Loucy (cell line): ENCODE results near the gene SMYD5.

ENCODE experiments used
- EZH2phosphoT487 ChIP-seq: fragments of 200-600 bp; IDR thresholded peaks from 2 replicates; pipeline ENCODE4 v1.6.1; 2018; ENCODE audit warnings: antibody characterized with exemption, mild to moderate bottlenecking, moderate library complexity, borderline replicate concordance
- TF ChIP-seq, protein P1 (sequence below): fragments of 200-600 bp; sonication (generic); conservative IDR thresholded peaks from 2 replicates; pipeline ENCODE4 v1.5.1; 2014; ENCODE audit warnings: mild to moderate bottlenecking, antibody characterized with exemption, low read length

DNA sequence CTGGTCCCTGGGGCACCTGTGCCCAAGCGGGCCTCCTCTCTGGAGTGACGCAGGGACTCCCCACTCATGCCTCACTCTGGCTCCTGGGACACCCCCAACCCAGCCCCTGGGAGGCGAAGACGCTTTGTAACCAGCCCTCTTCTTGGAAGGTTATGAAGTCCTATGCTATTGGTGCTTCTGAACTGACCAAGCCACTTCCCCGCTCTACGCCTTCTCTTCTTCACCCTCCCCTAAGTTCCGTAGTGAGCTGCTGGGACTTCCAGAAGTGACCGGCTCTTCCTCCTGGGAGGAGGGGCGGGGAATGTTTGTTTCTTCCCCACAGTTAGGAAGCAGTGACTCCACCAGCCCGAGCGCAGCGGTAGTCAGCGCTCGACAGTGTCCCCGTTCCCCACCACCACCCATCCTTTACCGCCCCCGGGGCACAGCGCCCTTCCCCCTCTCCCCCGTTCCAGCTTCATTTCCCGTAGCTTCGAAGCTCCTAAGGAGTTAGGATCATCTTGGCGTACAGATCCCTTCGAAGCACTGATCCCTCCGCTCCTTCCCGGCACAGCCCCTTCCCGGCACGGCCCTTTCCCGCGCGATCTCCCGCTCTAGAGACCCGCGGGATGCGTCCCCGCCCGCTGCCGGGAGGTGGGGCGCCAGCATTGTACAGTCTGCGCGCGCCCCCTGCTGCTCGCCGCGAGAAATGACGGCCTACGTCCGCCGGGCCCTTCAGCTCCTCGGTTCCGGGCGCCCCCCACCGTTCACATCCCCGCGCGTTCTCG lies 37.0 kb upstream of the SMYD5 start:
- TF ChIP-seq, protein P1, sequence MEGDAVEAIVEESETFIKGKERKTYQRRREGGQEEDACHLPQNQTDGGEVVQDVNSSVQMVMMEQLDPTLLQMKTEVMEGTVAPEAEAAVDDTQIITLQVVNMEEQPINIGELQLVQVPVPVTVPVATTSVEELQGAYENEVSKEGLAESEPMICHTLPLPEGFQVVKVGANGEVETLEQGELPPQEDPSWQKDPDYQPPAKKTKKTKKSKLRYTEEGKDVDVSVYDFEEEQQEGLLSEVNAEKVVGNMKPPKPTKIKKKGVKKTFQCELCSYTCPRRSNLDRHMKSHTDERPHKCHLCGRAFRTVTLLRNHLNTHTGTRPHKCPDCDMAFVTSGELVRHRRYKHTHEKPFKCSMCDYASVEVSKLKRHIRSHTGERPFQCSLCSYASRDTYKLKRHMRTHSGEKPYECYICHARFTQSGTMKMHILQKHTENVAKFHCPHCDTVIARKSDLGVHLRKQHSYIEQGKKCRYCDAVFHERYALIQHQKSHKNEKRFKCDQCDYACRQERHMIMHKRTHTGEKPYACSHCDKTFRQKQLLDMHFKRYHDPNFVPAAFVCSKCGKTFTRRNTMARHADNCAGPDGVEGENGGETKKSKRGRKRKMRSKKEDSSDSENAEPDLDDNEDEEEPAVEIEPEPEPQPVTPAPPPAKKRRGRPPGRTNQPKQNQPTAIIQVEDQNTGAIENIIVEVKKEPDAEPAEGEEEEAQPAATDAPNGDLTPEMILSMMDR, result peak; percentile 96
- TF ChIP-seq EZH2phosphoT487, result no peak
